Peyer's patch (tissue), 4 donors: ENCODE measurements around the gene PPM1A. TPM values are rescaled to one million over a fixed set of nuclear protein-coding genes. Genes with fewer than 3 reads are reported as not detected.

Source experiments
- DNase-seq, 3 donors: peaks; one replicate each; pipeline ENCODE4 v3.0.0-alpha.2; 2017 to 2019
- H3K27ac ChIP-seq, 4 donors: fragments of 200-600 bp; sonication (generic); one replicate each; pipeline ENCODE4 v1.5.1; 2016 to 2019
- H3K27me3 ChIP-seq, 2 donors: fragments of 200-600 bp; sonication (generic); one replicate each; pipeline ENCODE4 v1.5.1; 2019
- H3K36me3 ChIP-seq, 3 donors: fragments of 200-600 bp; sonication (generic); one replicate each; pipeline ENCODE4 v1.5.1; 2016 to 2019
- H3K4me1 ChIP-seq, 4 donors: fragments of 200-600 bp; sonication (generic); one replicate each; pipeline ENCODE4 v1.5.1; 2016 to 2019
- H3K4me3 ChIP-seq, 4 donors: fragments of 200-600 bp; sonication (generic); 1 replicate in 3 of 4; 2 replicates in 1 of 4; pipeline ENCODE4 v1.5.1; 2016 to 2019; ENCODE audit warnings: mild to moderate bottlenecking in 1 of 4
- H3K9me3 ChIP-seq, 4 donors: fragments of 200-600 bp; sonication (generic); one replicate each; pipeline ENCODE4 v1.5.1; 2016 to 2019; ENCODE audit warnings: mild to moderate bottlenecking in 1 of 4
- CTCF ChIP-seq, 6 experiments: fragments of 450-650 bp in 4 of 6; fragments of 200-600 bp in 2 of 6; sonication (generic) in 1 of 6; IDR thresholded peaks; one replicate each; pipeline ENCODE4 v1.5.1; 2017 to 2019; ENCODE audit warnings: antibody characterized with exemption in 6 of 6, mild to moderate bottlenecking in 3 of 6, moderate library complexity in 1 of 6
- POLR2A ChIP-seq, 2 donors: fragments of 450-650 bp; IDR thresholded peaks; one replicate each; pipeline ENCODE4 v1.5.1; 2017; ENCODE audit warnings: antibody characterized with exemption in 2 of 2, mild to moderate bottlenecking in 2 of 2, moderate library complexity in 2 of 2
- total RNA-seq, 4 donors: library from RNA; depleted of rRNA; stranded (reverse); fragments of >200 nt; gene quantifications; one replicate each; pipeline ENCODE4 v1.1.0, GENCODE V29; 2016

Gene PPM1A
- total RNA-seq, 4 donors from 2014 or later, result 55.3 to 134 (median 84.4) TPM

- DNase-seq, result no peak
- Histone ChIP-seq H3K27me3 (no peaks in the 10 kb centered on the region), H3K27ac (no peak overlapping the region), H3K36me3 (no peaks in the 10 kb centered on the region), H3K4me3 (no peak overlapping the region), H3K9me3 (no peaks in the 10 kb centered on the region), H3K4me1 (no peaks in the 10 kb centered on the region)
- no peak for TF ChIP-seq CTCF (IDR thresholded peaks at IDR 0.05)
- TF ChIP-seq POLR2A (IDR thresholded peaks at IDR 0.05), result no peak
Observed at GRCh38 chr14:60344751-60345150, 95.7 kb downstream of the PPM1A start.

GRCh38 chr14:60346706-60347105 lies 97.7 kb downstream of the PPM1A start:
- Histone ChIP-seq H3K27ac (no peak overlapping the region), H3K4me3 (no peak overlapping the region), H3K27me3 (no peaks in the 10 kb centered on the region), H3K36me3 (no peaks in the 10 kb centered on the region), H3K4me1 (no peaks in the 10 kb centered on the region), H3K9me3 (no peaks in the 10 kb centered on the region)
- TF ChIP-seq CTCF (IDR thresholded peaks at IDR 0.05) (no peak), POLR2A (IDR thresholded peaks at IDR 0.05) (no peak)
- DNase-seq, result no peak

GRCh38 chr14:60348211-60348610 lies 99.2 kb downstream of the PPM1A start:
- Histone ChIP-seq H3K4me3 (no peak overlapping the region), H3K27me3 (no peaks in the 10 kb centered on the region), H3K9me3 (no peaks in the 10 kb centered on the region), H3K36me3 (no peaks in the 10 kb centered on the region), H3K4me1 (no peaks in the 10 kb centered on the region), H3K27ac (no peak overlapping the region)
- no peak for DNase-seq
- no peak for TF ChIP-seq POLR2A (IDR thresholded peaks at IDR 0.05)
- no peak for TF ChIP-seq CTCF (IDR thresholded peaks at IDR 0.05)

Other genes starting within 250 kb of the PPM1A start
- gene PCNX4, start 157.3 kb upstream of the PPM1A start, total RNA-seq, result 10 to 100 TPM; 42.2 to 60.2 (median 51.9) TPM
- gene DHRS7, start 83.8 kb upstream of the PPM1A start, total RNA-seq, result 1,000 to 10,000 TPM in 1 of 4 donors, 100 to 1,000 TPM in 2, 10 to 100 TPM in 1; 18.2 to 1,170 (median 337) TPM
- gene C14orf39, start 236.8 kb downstream of the PPM1A start, total RNA-seq, result not detected